ENCODE data around the gene TSFM. TPM values are rescaled to one million over a fixed set of nuclear protein-coding genes. Genes with fewer than 3 reads are reported as not detected.

The TSFM gene
- total and polyA plus RNA-seq, 2 of the 4 experiments (the other 2 are of a cell fraction): 11.5 to 14.0 TPM

DNA sequence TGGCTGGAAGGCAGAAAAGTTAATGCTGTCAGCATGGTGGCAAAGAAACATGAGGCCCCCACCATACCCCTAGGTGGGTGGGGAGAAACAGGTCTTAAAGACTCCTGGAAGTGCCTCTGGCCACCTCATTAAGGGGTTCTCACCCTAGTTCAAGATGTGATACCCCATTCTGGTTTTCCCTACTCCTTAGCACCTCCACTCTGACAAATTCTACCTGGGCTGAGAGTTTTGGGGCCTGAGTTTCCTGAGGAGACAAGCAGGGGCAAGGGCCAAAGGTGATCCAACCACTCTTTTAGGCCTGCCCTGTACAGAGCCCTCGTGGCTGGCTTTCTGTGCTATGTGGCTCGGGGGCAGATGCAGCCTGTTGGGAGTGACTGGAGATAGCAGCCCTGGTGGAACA lies 43.8 kb downstream of the TSFM start:
- Histone ChIP-seq H2BK15ac (ENCODE audit: low read depth, low read length) (no peak overlapping the region), H3K9me3 (ENCODE audit: control insufficient read depth, insufficient read depth, low read length) (no peaks in the 10 kb centered on the region), H4K91ac (ENCODE audit: insufficient read depth, low read depth, low read length) (no peak overlapping the region), H4K5ac (ENCODE audit: low read depth, low read length) (no peak overlapping the region), H3K18ac (ENCODE audit: low read depth, low read length) (no peak overlapping the region), H4K8ac (ENCODE audit: low read depth in 2 of 2, low read length in 2 of 2) (no peak overlapping the region), H3K14ac (replicated peaks; ENCODE audit: low read depth, low read length) (no peak overlapping the region), H3K4ac (ENCODE audit: low read depth, low read length) (no peak overlapping the region), H2AK5ac (ENCODE audit: low read depth, low read length) (no peak overlapping the region), H3K56ac (ENCODE audit: extremely low read depth, insufficient read depth, low read length) (no peak overlapping the region), H3K9ac (ENCODE audit: low read depth, low read length) (no peak overlapping the region), H2BK120ac (ENCODE audit: low read depth, low read length) (no peak overlapping the region), H2BK5ac (ENCODE audit: low read depth, low read length, poor library complexity, severe bottlenecking) (no peak overlapping the region), H4K20me1 (ENCODE audit: insufficient read depth, low read length) (peaks cover 87% of the 10 kb centered on the region), H2BK20ac (ENCODE audit: low read depth, low read length) (no peak overlapping the region), H3K79me1 (ENCODE audit: low read depth in 1 of 2, low read length in 2 of 2) (peaks cover 48 to 76% of the 10 kb centered on the region in 2 experiments), H3K9me1 (ENCODE audit: insufficient read depth, low read length) (peaks cover 6% of the 10 kb centered on the region), H3K23ac (ENCODE audit: low read depth, low read length) (no peak overlapping the region), H3K36me3 (ENCODE audit: control insufficient read depth, insufficient read depth, low read length) (peaks cover 78% of the 10 kb centered on the region), H3K4me1 (ENCODE audit: control insufficient read depth, insufficient read depth, low read length) (peaks cover 10% of the 10 kb centered on the region), H3K4me2 (ENCODE audit: low read depth, low read length) (no peak overlapping the region), H2AFZ (replicated peaks; ENCODE audit: low read length, poor library complexity) (no peak overlapping the region), H2AK9ac (replicated peaks; ENCODE audit: low read depth, low read length, poor library complexity) (no peak overlapping the region), H3K4me3 (ENCODE audit: insufficient read depth, low read depth, low read length) (no peak overlapping the region), H3K27ac (ENCODE audit: insufficient read depth, low read length) (no peak overlapping the region), H3K27me3 (ENCODE audit: control insufficient read depth, insufficient read depth, low read length) (no peaks in the 10 kb centered on the region)
- POLR2A ChIA-PET (ENCODE audit: unreplicated experiment): no interaction called here
- BruUV-seq (replicated peaks): no TSS peak
- ATAC-seq (ENCODE audit: low read depth) (no peak), DNase-seq (no peak)
- CTCF ChIA-PET: no interaction called here
- dilution Hi-C loops (cut with HindIII; ENCODE audit: low sequenced_read_pairs, unreplicated experiment): no loop called here
- TF ChIP-seq CHD1 (IDR thresholded peaks at IDR 0.05; ENCODE audit: low read depth, low read length) (no peak), BHLHE40 (IDR thresholded peaks at IDR 0.05; ENCODE audit: low read depth, low read length) (no peak), SMC3 (IDR thresholded peaks at IDR 0.05; ENCODE audit: low read depth, low read length) (no peak), CEBPB (IDR thresholded peaks at IDR 0.05; ENCODE audit: low read depth, low read length) (no peak), MXI1 (IDR thresholded peaks at IDR 0.05; ENCODE audit: borderline replicate concordance, low read depth, low read length) (no peak), NFE2L2 (IDR thresholded peaks at IDR 0.05; ENCODE audit: low read depth, low read length) (no peak), POLR2A (IDR thresholded peaks at IDR 0.05; ENCODE audit: low read depth, low read length) (no peak), MAZ (IDR thresholded peaks at IDR 0.05; ENCODE audit: borderline replicate concordance, low read depth, low read length) (no peak), ELK1 (IDR thresholded peaks at IDR 0.05; ENCODE audit: borderline replicate concordance, low read depth, low read length) (no peak), RFX5 (IDR thresholded peaks at IDR 0.05; ENCODE audit: low read depth, low read length) (no peak), CTCF (conservative IDR thresholded peaks at IDR 0.05; ENCODE audit: low read depth, low read length) (no peak), FOS (IDR thresholded peaks at IDR 0.05; ENCODE audit: low read depth, low read length) (no peak), USF2 (IDR thresholded peaks at IDR 0.05; ENCODE audit: low read depth, low read length) (no peak), RAD21 (IDR thresholded peaks at IDR 0.05; ENCODE audit: low read length) (no peak)
- intact Hi-C loops (cut with micrococcal nuclease): no loop called here
- no CpG with 5 or more reads among the region's 2 CpGs for WGBS, 2 experiments (ENCODE audit: extremely low coverage in 2 of 2, insufficient read length in 1 of 2)
- in situ Hi-C loops (cut with MboI; ENCODE audit: low sequenced_read_pairs): loop anchor here (5.0 kb wide), 1 partner anchor 81 kb away; no protein-coding TSS in a partner anchor
